Right lobe of liver (tissue), 6 donors: ENCODE data around the gene CACNA2D2. TPM values are rescaled to one million over a fixed set of nuclear protein-coding genes. Genes with fewer than 3 reads are reported as not detected.

Experiments used
- ATAC-seq, 4 donors: fragments of 200-7000 bp; cut with Tn5 transposase; one replicate each; pipeline ENCODE4 v1.9.1; 2020; ENCODE audit warnings: mild to moderate bottlenecking in 4 of 4, moderate library complexity in 4 of 4
- DNase-seq, 3 donors: peaks; one replicate each; pipeline ENCODE4 v3.0.0-alpha.2; 2020
- H3K27ac ChIP-seq, 3 donors: fragments of 200-600 bp; one replicate each; pipeline ENCODE4 v1.8.0; 2022
- H3K27me3 ChIP-seq, 2 donors: fragments of 200-600 bp; one replicate each; pipeline ENCODE4 v1.8.0; 2022
- H3K36me3 ChIP-seq, 4 donors: fragments of 200-600 bp; sonication (generic) in 1 of 4; one replicate each; pipeline versions ENCODE4 v1.5.1 to v1.8.0; 2017 to 2022; ENCODE audit warnings: control low read depth in 1 of 4
- H3K4me1 ChIP-seq, 4 donors: fragments of 200-600 bp; sonication (generic) in 1 of 4; one replicate each; pipeline versions ENCODE4 v1.5.1 to v1.8.0; 2017 to 2022; ENCODE audit warnings: control low read depth in 1 of 4
- H3K4me3 ChIP-seq, 3 donors: fragments of 200-600 bp; one replicate each; pipeline ENCODE4 v1.8.0; 2022
- H3K9me3 ChIP-seq, 4 donors: fragments of 200-600 bp; sonication (generic) in 1 of 4; one replicate each; pipeline versions ENCODE4 v1.5.1 to v1.8.0; 2017 to 2022; ENCODE audit warnings: control low read depth in 1 of 4
- POLR2A ChIP-seq: fragments of 450-650 bp; IDR thresholded peaks from one replicate; pipeline ENCODE4 v1.6.1; 2017; ENCODE audit warnings: antibody characterized with exemption, mild to moderate bottlenecking
- WGBS: methylation state at CpG from one replicate; pipeline ENCODE4 v1.1.6; 2018; ENCODE audit warnings: low coverage, low lambda C conversion rate; ENCODE audit not compliant: insufficient coverage; ENCODE audit errors: missing lambda C conversion rate; 5-methylcytosine and 5-hydroxymethylcytosine counted together
- intact Hi-C, 2 donors: fragments of 100-400 bp; cut with DNase I; formaldehyde crosslinking; loops; one replicate each; pipeline versions ENCODE4 v1.11.2 to v1.14.1; 2022
- total RNA-seq, 6 experiments: library from RNA; depleted of rRNA in 2 of 6; stranded (reverse); fragments of >200 nt in 2 of 6; fragmentation: NEBNext Ultra II Directional in 3 of 6; extraction: Animal tissue kit (Norgen Biotek cat#: 25700) in 3 of 6; gene quantifications; one replicate each; pipeline versions ENCODE4 v1.1.0 to v1.2.4, GENCODE V29; 2016 to 2023
- TF ChIP-seq, protein P1 (sequence below), 4 donors: fragments of 200-600 bp in 3 of 4; fragments of 450-650 bp in 1 of 4; IDR thresholded peaks; one replicate each; pipeline versions ENCODE4 v1.5.1 to v1.8.0; 2016 to 2022; ENCODE audit warnings: antibody characterized with exemption in 4 of 4, mild to moderate bottlenecking in 2 of 4
- donor health status: DM: no; HTN: yes; CAD: no.
- donor health status: DM: no; HTN: no; CAD: no.
- donor health status: DM: no; HTN: no; CAD: no.
- donor health status: DM: no; HTN: yes; CAD: no.
- donor health status: DM: no; HTN: yes; CAD: no.

CACNA2D2 gene
- total RNA-seq, 6 experiments from 2014 or later, result 0.06 to 0.39 (median 0.26) TPM; not detected in 1

DNA sequence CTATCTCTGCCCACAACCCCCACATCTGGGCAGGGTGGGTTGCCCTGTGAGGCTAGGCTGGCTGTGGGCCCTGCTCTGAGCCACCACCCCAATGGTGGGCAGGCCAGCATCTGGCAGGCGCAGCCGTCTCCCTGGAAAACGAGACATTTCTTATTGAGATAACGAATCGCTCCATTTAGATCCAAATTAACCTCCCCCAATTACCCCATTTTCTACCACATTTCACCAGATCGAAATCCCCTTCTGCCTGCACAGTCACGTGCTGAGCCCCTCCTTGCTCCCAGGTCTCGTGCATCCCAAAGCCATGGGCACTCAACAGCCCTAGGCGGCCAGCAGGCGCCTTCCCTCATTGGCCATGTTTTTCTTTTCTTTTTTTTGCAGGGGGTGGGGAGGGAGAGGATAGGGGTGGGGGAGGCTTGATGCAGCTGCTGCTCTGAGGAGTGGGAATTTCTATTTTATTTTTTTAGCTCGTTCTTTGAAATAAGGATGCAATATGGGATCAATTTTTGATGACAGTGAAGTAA is 91.1 kb downstream of the CACNA2D2 start:
- TF ChIP-seq POLR2A, result no peak
- TF ChIP-seq, protein P1, sequence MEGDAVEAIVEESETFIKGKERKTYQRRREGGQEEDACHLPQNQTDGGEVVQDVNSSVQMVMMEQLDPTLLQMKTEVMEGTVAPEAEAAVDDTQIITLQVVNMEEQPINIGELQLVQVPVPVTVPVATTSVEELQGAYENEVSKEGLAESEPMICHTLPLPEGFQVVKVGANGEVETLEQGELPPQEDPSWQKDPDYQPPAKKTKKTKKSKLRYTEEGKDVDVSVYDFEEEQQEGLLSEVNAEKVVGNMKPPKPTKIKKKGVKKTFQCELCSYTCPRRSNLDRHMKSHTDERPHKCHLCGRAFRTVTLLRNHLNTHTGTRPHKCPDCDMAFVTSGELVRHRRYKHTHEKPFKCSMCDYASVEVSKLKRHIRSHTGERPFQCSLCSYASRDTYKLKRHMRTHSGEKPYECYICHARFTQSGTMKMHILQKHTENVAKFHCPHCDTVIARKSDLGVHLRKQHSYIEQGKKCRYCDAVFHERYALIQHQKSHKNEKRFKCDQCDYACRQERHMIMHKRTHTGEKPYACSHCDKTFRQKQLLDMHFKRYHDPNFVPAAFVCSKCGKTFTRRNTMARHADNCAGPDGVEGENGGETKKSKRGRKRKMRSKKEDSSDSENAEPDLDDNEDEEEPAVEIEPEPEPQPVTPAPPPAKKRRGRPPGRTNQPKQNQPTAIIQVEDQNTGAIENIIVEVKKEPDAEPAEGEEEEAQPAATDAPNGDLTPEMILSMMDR (IDR thresholded peaks at IDR 0.05), result no peak
- ATAC-seq, result no peak

DNA sequence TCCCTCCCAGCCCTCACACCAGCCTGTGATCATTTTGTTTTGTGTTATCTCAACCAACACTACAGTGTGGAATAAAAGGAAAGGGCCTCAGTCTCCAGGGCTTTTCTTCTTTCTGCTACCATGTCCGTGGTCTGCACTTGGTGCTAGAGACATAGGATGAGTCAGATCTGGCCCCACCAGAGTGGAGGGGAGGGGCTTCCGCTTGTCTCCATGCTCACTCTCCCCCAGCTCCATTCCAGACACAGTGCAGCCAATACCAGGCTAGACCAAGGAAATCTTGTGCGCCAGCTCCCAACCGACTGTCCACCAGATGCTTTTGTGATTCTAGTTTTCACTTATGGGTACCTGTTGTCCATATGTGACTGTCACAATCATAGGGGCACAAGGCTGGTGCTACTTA is 92.2 kb downstream of the CACNA2D2 start:
- H3K27ac ChIP-seq, result no peak overlapping the region
- no peak for TF ChIP-seq POLR2A
- TF ChIP-seq, protein P1 (IDR thresholded peaks at IDR 0.05), result no peak
- ATAC-seq (no peak), DNase-seq (no peak)
- no peak overlapping the region for H3K4me3 ChIP-seq
- 59% methylated on average over 2 of the region's 4 CpGs for WGBS
- no peaks in the 10 kb centered on the region for H3K4me1 ChIP-seq
- H3K27me3 ChIP-seq, result no peaks in the 10 kb centered on the region
- H3K36me3 ChIP-seq, result no peaks in the 10 kb centered on the region
- H3K9me3 ChIP-seq, result no peaks in the 10 kb centered on the region
- intact Hi-C loops, result no loop called here

More for the DNA sequence above, 91.1 kb downstream of the CACNA2D2 start:
- Histone ChIP-seq H3K36me3 (no peaks in the 10 kb centered on the region), H3K4me3 (no peak overlapping the region), H3K4me1 (no peaks in the 10 kb centered on the region), H3K27me3 (no peaks in the 10 kb centered on the region), H3K27ac (no peak overlapping the region), H3K9me3 (no peaks in the 10 kb centered on the region)
- DNase-seq, result no peak
- 73% methylated on average over 11 of the region's 11 CpGs for WGBS
- intact Hi-C loops, result no loop called here

GRCh38 chr3:50410608-50411139 is 92.8 kb downstream of the CACNA2D2 start:
- Histone ChIP-seq H3K27me3 (no peaks in the 10 kb centered on the region), H3K27ac (no peak overlapping the region), H3K9me3 (no peaks in the 10 kb centered on the region), H3K4me1 (no peaks in the 10 kb centered on the region), H3K36me3 (no peaks in the 10 kb centered on the region), H3K4me3 (no peak overlapping the region)
- TF ChIP-seq, protein P1 (IDR thresholded peaks at IDR 0.05), result no peak
- no peak for TF ChIP-seq POLR2A
- intact Hi-C loops, result no loop called here
- DNase-seq, result no peak
- no peak for ATAC-seq
- 50% methylated on average over 1 of the region's 3 CpGs for WGBS

DNA sequence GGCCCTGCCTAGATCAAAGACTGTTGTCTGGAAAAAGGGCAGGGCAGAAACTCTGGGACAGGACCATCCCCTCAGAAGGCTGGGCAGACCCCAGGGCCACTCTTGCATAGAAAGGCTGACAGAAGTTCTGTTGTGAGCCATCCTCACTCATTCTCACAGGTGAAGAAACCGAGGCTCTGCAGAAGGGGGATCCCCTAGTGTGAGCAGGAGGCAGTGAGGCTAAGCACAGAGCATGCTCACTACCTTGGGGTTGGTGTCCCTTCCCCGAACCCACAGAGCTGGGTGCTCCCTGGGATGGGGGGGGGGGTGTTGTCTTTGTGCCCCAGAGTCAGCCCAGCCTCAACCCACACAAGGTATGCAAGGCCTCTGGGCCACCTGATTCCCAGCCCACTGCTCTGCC is 93.2 kb downstream of the CACNA2D2 start:
- DNase-seq, result no peak
- Histone ChIP-seq H3K9me3 (no peaks in the 10 kb centered on the region), H3K4me1 (no peaks in the 10 kb centered on the region), H3K27me3 (no peaks in the 10 kb centered on the region), H3K36me3 (no peaks in the 10 kb centered on the region), H3K4me3 (no peak overlapping the region), H3K27ac (no peak overlapping the region)
- ATAC-seq, result no peak
- TF ChIP-seq POLR2A, result no peak
- TF ChIP-seq, protein P1 (IDR thresholded peaks at IDR 0.05), result no peak
- intact Hi-C loops, result no loop called here
- 60% methylated on average over 1 of the region's 2 CpGs for WGBS
